Left lung (tissue), 10 donors: ENCODE results near the gene TMC1. TPM values are rescaled to one million over a fixed set of nuclear protein-coding genes. Genes with fewer than 3 reads are reported as not detected.

Source experiments
- ATAC-seq: fragments of 200-7000 bp; cut with Tn5 transposase; one replicate; pipeline ENCODE4 v1.9.1; 2020; ENCODE audit warnings: moderate library complexity
- DNase-seq, 4 donors: peaks; one replicate each; pipeline ENCODE4 v3.0.0-alpha.2; 2013 to 2020
- H3K27ac ChIP-seq, 2 donors: fragments of 200-600 bp; sonication (generic) in 1 of 2; one replicate each; pipeline versions ENCODE4 v1.5.0 to v1.8.0; 2020 to 2021
- H3K27me3 ChIP-seq, 2 donors: fragments of 200-600 bp; sonication (generic) in 1 of 2; one replicate each; pipeline versions ENCODE4 v1.5.0 to v1.8.0; 2020 to 2021
- H3K36me3 ChIP-seq, 2 donors: fragments of 200-600 bp; sonication (generic) in 1 of 2; one replicate each; pipeline versions ENCODE4 v1.5.0 to v1.8.0; 2020 to 2021
- H3K4me1 ChIP-seq, 2 donors: fragments of 200-600 bp; one replicate each; pipeline ENCODE4 v1.8.0; 2021
- H3K4me3 ChIP-seq, 2 donors: fragments of 200-600 bp; sonication (generic) in 1 of 2; one replicate each; pipeline versions ENCODE4 v1.5.0 to v1.8.0; 2020 to 2021; ENCODE audit warnings: mild to moderate bottlenecking in 1 of 2
- H3K9me3 ChIP-seq, 2 donors: fragments of 200-600 bp; sonication (generic) in 1 of 2; one replicate each; pipeline versions ENCODE4 v1.5.0 to v1.8.0; 2020 to 2021
- CTCF ChIP-seq, 2 donors: fragments of 200-600 bp; sonication (generic) in 1 of 2; IDR thresholded peaks; one replicate each; pipeline versions ENCODE4 v1.5.0 to v1.8.0; 2021; ENCODE audit warnings: antibody characterized with exemption in 2 of 2
- intact Hi-C, 2 donors: fragments of 100-400 bp; cut with DNase I; formaldehyde crosslinking; loops; one replicate each; pipeline versions ENCODE4 v1.11.2 to v1.14.2; 2022
- polyA plus RNA-seq, 6 donors: library from polyadenylated mRNA; unstranded; fragments of 120-200 nt; gene quantifications; one replicate each; pipeline ENCODE4 v1.2.1, GENCODE V29; 2013; ENCODE audit not compliant: insufficient read length in 6 of 6
- total RNA-seq, 2 donors: library from RNA; stranded (reverse); fragmentation: NEBNext Ultra II Directional; extraction: Animal tissue kit (Norgen Biotek cat#: 25700); gene quantifications; one replicate each; pipeline ENCODE4 v1.2.1, GENCODE V29; 2021
- donor health status: DM: no; HTN: yes; CAD: no.
- donor health status: DM: no; HTN: no; CAD: no.

TMC1 gene
- total and polyA plus RNA-seq, 8 donors = 0.26 to 0.81 (median 0.55) TPM; not detected in 1

DNA sequence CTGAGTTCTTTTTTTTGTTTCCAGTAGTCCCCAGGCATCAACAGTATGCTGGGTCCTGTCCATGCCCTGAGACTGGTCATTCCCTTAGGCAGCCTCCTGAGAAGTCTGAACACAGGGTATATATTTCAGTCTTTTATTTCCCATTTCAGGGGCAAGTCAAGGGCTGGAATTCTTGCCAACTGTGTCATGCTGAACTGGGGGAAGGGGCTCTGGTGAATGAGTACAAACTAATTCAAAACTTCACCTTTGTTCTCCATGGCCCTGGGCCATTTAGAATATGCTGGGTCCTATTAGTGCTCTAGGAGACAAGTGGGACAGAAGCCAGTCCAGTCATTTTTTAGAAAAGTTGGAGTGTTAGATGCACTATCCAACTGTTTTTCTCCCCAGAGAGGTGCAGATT is 170.3 kb downstream of the TMC1 start:
- Histone ChIP-seq H3K36me3 (no peaks in the 10 kb centered on the region), H3K4me1 (no peaks in the 10 kb centered on the region), H3K4me3 (no peak overlapping the region), H3K27ac (no peak overlapping the region), H3K9me3 (no peaks in the 10 kb centered on the region), H3K27me3 (no peaks in the 10 kb centered on the region)
- ATAC-seq = no peak
- no peak for DNase-seq
- no peak for TF ChIP-seq CTCF (IDR thresholded peaks at IDR 0.05)
- intact Hi-C loops = no loop called here

GRCh38 chr9:72695365-72695764 is 174.0 kb downstream of the TMC1 start:
- ATAC-seq (no peak), DNase-seq (no peak)
- Histone ChIP-seq H3K4me1 (no peaks in the 10 kb centered on the region), H3K36me3 (no peaks in the 10 kb centered on the region), H3K27ac (no peak overlapping the region), H3K9me3 (no peaks in the 10 kb centered on the region), H3K4me3 (no peak overlapping the region), H3K27me3 (no peaks in the 10 kb centered on the region)
- no peak for TF ChIP-seq CTCF (IDR thresholded peaks at IDR 0.05)
- intact Hi-C loops = no loop called here

GRCh38 chr9:72696511-72696910 is 175.1 kb downstream of the TMC1 start:
- no peak for TF ChIP-seq CTCF (IDR thresholded peaks at IDR 0.05)
- Histone ChIP-seq H3K9me3 (no peaks in the 10 kb centered on the region), H3K4me1 (no peaks in the 10 kb centered on the region), H3K4me3 (no peak overlapping the region), H3K27me3 (no peaks in the 10 kb centered on the region), H3K36me3 (no peaks in the 10 kb centered on the region), H3K27ac (no peak overlapping the region)
- DNase-seq (no peak), ATAC-seq (no peak)
- intact Hi-C loops = no loop called here

- DNase-seq (no peak), ATAC-seq (no peak)
- Histone ChIP-seq H3K36me3 (no peaks in the 10 kb centered on the region), H3K27ac (no peak overlapping the region), H3K9me3 (no peaks in the 10 kb centered on the region), H3K4me3 (no peak overlapping the region), H3K4me1 (no peaks in the 10 kb centered on the region), H3K27me3 (no peaks in the 10 kb centered on the region)
- no peak for TF ChIP-seq CTCF (IDR thresholded peaks at IDR 0.05)
- intact Hi-C loops = no loop called here
Observed at GRCh38 chr9:72701510-72701909, 180.1 kb downstream of the TMC1 start.

DNA sequence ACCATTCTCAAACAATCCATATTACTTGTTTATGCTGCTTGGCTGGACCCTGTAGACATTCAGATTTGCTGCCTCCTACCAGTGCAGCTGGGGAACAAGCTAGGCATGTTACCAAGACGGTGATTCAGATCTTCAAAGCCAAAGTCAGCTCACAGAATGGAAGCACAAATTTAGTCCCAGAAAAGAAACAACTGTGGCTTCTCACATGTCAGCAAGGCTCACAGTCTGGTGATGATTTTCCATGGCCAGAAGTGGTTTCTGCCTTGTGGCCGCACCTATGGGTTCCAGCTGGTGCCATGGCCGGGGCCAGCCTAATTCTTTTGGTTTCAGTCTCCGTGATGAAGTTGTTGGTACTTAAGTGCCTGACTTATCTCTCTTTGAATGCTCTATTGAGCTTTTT is 182.2 kb downstream of the TMC1 start:
- H3K4me3 ChIP-seq = no peak overlapping the region
- ATAC-seq = no peak
- no peaks in the 10 kb centered on the region for H3K4me1 ChIP-seq
- no peaks in the 10 kb centered on the region for H3K36me3 ChIP-seq
- no peaks in the 10 kb centered on the region for H3K27me3 ChIP-seq
- no peak overlapping the region for H3K27ac ChIP-seq
- DNase-seq = peak in 1 of 4 donors; percentile 26
- TF ChIP-seq CTCF (IDR thresholded peaks at IDR 0.05) = no peak
- no peaks in the 10 kb centered on the region for H3K9me3 ChIP-seq
- intact Hi-C loops = no loop called here
